Subcutaneous abdominal adipose tissue (tissue), 5 donors: ENCODE measurements around the gene NLRC3.

ENCODE experiments used
- H3K27ac ChIP-seq: one replicate; pipeline ENCODE4 v1.7.0; 2013; ENCODE audit warnings: low read depth, mild to moderate bottlenecking, inconsistent platforms, low read length, moderate library complexity
- H3K27me3 ChIP-seq, 5 donors: one replicate each; pipeline ENCODE4 v1.7.0; 2013; ENCODE audit warnings: low read length in 5 of 5, inconsistent platforms in 1 of 5; ENCODE audit not compliant: control insufficient read depth in 5 of 5, insufficient read depth in 4 of 5
- H3K36me3 ChIP-seq, 5 donors: one replicate each; pipeline ENCODE4 v1.7.0; 2013; ENCODE audit warnings: low read length in 5 of 5; ENCODE audit not compliant: control insufficient read depth in 5 of 5, insufficient read depth in 5 of 5
- H3K4me1 ChIP-seq, 5 donors: one replicate each; pipeline ENCODE4 v1.7.0; 2013; ENCODE audit warnings: low read length in 5 of 5, mild to moderate bottlenecking in 3 of 5, moderate library complexity in 1 of 5; ENCODE audit not compliant: control insufficient read depth in 5 of 5, insufficient read depth in 5 of 5
- H3K4me3 ChIP-seq, 5 donors: one replicate each; pipeline ENCODE4 v1.7.0; 2013; ENCODE audit warnings: low read length in 5 of 5, low read depth in 1 of 5
- H3K9ac ChIP-seq, 5 donors: one replicate each; pipeline ENCODE4 v1.7.0; 2013; ENCODE audit warnings: low read length in 5 of 5, mild to moderate bottlenecking in 4 of 5, moderate library complexity in 3 of 5
- H3K9me3 ChIP-seq, 5 donors: one replicate each; pipeline ENCODE4 v1.7.0; 2013; ENCODE audit warnings: low read length in 5 of 5; ENCODE audit not compliant: control insufficient read depth in 5 of 5
- donor health status: healthy.
- donor health status: healthy.
- donor health status: healthy.
- donor health status: healthy.
- donor health status: healthy.

NLRC3 gene

DNA sequence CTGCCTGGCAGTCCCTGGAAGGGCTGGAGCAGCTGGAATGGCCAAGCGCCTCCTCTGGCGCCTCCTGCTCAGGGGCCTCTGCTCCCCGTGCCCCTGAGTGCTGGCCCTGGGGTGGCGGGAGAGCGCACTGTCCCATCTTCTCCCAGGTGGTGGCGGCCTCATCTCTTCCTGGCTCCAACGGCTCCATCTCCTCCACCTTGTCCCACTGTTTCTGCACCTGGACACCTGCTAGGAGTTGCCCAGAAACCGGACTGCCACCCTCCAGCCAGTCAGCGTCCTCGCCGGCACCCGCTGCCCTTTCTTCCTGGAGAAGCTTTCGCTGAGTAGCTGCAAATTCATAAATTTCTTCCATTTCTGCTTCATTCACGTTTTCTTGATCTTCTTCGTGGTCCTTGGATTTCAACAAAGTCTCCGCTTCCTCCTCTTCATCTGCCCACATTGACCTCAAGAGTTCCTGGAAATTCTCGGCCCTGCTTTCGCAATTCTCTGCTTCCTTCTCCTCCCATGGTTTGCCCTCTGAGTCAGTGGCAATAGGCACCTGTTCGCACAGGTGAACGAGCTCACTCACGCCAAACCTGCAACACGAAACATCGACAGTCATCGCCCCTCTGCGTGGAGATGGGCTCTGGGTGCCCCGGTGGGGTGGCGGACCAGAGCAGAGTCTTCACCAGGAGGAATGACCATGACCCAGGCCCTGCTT, 13.7 kb upstream of the NLRC3 start:
- Histone ChIP-seq H3K9ac (no peak overlapping the region), H3K4me1 (peaks cover 0 to 16% (median 6%) of the 10 kb centered on the region in 5 donors), H3K27ac (no peak overlapping the region), H3K27me3 (no peaks in the 10 kb centered on the region), H3K9me3 (no peaks in the 10 kb centered on the region), H3K36me3 (peaks cover 0 to 63% (median 25%) of the 10 kb centered on the region in 5 donors), H3K4me3 (no peak overlapping the region)

DNA sequence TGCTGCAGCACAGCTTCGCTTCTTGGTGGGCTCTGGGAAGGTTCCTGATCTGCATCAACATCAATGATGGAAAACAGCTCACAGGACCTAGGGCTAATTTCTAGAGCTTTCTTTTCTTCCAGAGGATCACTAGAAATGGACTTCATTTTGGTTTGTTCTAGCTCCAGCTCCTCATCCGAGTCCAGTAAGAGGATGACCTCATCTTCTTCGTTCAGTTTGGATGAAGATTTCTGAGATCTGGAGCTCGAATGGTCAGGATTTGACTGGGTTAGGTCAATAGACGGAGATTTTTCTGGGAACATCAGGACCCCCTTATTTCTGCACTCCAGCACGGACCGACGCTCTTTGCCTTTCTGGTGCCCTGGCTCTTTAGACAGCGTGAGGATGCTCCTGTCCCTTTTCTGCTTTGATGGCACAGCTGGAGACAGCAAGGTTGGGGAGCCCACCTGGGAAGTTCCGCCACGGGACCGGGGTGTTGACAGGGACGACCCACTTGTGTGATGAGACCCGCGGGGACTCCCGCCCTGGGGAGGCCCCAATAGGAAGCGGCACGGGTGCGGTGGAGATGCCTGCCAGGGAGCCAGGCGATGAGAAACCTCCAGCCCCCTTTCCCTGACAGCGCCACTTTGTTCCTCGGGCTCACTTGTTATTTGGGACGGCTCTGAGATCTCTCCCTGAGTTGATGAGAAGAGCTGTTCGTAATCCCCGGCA, 12.9 kb upstream of the NLRC3 start:
- Histone ChIP-seq H3K36me3 (peaks cover 0 to 56% (median 22%) of the 10 kb centered on the region in 5 donors), H3K27ac (no peak overlapping the region), H3K4me3 (no peak overlapping the region), H3K27me3 (no peaks in the 10 kb centered on the region), H3K9me3 (no peaks in the 10 kb centered on the region), H3K9ac (no peak overlapping the region), H3K4me1 (peaks cover 0 to 16% (median 6%) of the 10 kb centered on the region in 5 donors)

DNA sequence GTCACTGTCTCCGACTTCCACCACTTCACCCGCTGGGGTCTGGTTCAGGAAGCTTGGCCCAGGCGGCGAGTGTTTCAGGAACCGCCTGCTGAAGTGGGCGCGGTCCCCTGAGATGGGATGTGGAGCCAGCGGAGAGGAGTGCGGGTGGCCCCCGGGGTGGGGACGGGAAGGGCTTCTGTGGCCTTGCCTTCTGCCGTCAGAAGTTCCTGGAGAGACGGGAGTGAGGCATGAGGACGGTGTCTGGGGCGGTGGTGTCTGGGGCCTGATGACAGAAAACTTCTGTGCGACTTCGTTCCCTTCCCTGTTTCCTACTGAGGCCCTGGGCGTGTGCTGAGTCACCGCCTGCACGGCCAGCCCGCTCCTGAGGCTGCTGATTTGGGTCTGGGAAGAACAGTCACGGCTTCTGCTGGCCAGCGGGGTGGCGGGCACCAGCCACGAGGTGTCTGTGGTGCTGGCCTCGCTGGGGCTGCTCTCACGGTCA, 12.3 kb upstream of the NLRC3 start:
- Histone ChIP-seq H3K36me3 (peaks cover 0 to 55% (median 23%) of the 10 kb centered on the region in 5 donors), H3K27me3 (no peaks in the 10 kb centered on the region), H3K9me3 (no peaks in the 10 kb centered on the region), H3K4me3 (peak overlapping the region in 1 of 5 donors; percentile 6), H3K4me1 (peaks cover 0 to 16% (median 6%) of the 10 kb centered on the region in 5 donors), H3K27ac (no peak overlapping the region), H3K9ac (no peak overlapping the region)

DNA sequence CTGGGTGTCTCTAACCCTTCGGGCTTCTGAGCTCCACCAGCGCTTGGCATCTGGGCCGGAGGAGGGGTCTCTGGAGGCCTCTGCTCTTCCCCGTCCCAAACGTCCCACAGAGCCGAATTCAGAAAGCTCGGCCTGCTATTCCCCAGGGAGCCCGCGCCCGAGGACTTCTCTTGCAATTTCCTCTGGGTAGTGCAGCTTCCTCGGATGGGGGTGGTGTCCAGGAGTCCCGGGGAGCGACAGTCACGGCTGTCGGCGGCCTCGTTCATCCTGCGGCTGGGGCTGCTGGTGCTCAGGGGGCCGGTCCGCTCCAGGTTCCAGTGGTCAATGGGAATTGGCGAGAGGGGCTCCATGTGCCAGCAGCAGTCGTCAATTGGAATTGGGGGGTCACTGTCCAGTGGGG, 11.8 kb upstream of the NLRC3 start:
- no peaks in the 10 kb centered on the region for H3K9me3 ChIP-seq
- no peak overlapping the region for H3K4me3 ChIP-seq
- peaks cover 0 to 55% (median 24%) of the 10 kb centered on the region in 5 donors for H3K36me3 ChIP-seq
- H3K27ac ChIP-seq, result no peak overlapping the region
- H3K4me1 ChIP-seq, result peaks cover 0 to 16% (median 6%) of the 10 kb centered on the region in 5 donors
- H3K9ac ChIP-seq, result no peak overlapping the region
- no peaks in the 10 kb centered on the region for H3K27me3 ChIP-seq

DNA sequence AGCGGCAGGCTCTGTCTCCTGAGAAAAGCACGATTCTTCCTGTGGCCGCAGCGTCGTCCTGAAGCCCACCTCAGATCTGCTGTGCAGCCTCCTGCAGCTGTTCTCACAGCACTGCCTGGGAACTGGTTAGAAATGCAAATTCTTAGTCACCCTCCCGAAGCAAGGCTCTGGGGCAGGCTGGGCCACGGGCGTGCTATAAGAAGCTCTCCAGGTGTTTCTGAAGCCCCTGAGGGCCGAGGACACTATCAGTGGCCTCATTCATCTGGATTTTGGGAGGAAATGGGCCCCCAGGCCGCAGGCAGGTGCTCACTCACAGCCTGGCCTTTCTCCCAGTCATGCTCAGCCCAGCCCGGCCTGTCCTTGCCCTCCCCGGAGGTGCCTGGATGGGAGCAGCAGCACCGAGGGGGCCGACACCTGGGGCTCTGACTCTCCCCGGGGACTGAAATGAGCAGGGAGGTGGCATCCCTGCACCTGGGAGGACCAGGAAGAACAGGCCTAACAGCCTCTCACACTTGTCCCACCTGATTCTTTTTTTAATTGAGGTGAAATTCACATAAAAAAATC, 10.4 kb upstream of the NLRC3 start:
- H3K4me1 ChIP-seq, result peaks cover 0 to 16% (median 6%) of the 10 kb centered on the region in 5 donors
- no peaks in the 10 kb centered on the region for H3K27me3 ChIP-seq
- H3K9me3 ChIP-seq, result no peaks in the 10 kb centered on the region
- H3K36me3 ChIP-seq, result peaks cover 0 to 65% (median 36%) of the 10 kb centered on the region in 5 donors
- no peak overlapping the region for H3K4me3 ChIP-seq
- no peak overlapping the region for H3K9ac ChIP-seq
- no peak overlapping the region for H3K27ac ChIP-seq

DNA sequence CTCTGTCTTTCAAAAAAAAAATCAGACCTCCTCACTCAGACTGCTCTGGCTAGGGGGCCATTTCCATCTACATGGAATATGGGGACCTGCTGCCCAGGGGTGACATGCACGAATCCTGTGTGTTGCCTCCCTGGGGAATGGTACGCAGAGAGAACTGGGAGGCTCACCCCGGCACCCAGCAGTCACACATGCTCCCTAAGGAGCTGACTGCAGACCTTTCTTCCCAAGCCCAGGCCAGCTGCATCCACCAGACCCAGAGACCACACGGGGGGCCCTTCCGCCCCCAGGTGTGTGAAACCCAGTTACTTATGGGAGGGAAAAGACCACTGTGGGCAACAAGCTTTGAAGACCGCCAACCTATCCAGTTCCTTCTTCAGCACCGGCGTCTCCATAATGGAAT, 7.2 kb upstream of the NLRC3 start:
- H3K4me1 ChIP-seq, result no peaks in the 10 kb centered on the region
- peaks cover 0 to 43% (median 24%) of the 10 kb centered on the region in 5 donors for H3K36me3 ChIP-seq

DNA sequence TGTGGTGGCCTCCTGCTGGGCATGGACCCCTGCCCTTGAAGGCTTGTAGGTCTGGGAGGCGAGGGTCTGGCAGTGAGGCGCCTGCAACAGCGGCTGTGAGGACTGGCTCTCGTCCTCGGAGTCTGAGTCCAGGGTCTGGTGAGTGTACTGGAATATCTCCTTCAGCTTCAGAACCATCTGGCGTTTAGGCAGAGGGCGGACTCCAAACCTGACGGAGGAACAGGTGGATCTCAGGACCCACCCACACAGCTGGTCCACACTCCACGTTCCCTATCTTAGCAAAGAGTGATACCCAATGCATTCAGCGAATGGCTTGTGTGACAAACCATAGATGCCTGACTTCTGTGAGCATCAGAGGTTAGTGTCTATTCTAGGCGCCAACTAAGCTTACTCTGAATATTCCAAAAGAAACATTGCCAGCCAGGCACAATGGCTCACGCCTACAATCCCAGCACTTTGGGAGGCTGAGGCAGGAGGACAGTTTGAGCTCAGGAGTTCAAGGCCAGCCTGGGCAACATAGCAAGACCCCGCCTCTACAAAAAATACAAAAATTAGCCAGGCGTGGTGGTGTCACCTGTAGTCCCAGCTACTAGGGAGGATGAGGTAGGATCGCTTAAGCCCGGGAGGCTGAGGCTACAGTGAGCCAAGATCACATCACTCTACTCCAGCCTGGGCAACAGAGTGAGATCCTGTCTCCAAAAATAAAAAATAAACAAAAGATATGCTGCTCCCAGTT, 6.3 kb upstream of the NLRC3 start:
- H3K9ac ChIP-seq, result no peak overlapping the region
- no peak overlapping the region for H3K4me3 ChIP-seq
- H3K36me3 ChIP-seq, result peaks cover 0 to 39% (median 24%) of the 10 kb centered on the region in 5 donors
- peaks cover 0 to 10% (median 4%) of the 10 kb centered on the region in 5 donors for H3K27me3 ChIP-seq
- no peak overlapping the region for H3K27ac ChIP-seq
- H3K4me1 ChIP-seq, result peaks cover 0 to 4% (median 0%) of the 10 kb centered on the region in 5 donors
- no peaks in the 10 kb centered on the region for H3K9me3 ChIP-seq

More for the DNA sequence above, 7.2 kb upstream of the NLRC3 start:
- Histone ChIP-seq H3K27me3 (peaks cover 0 to 5% (median 0%) of the 10 kb centered on the region in 5 donors), H3K9ac (no peak overlapping the region), H3K4me3 (no peak overlapping the region), H3K9me3 (no peaks in the 10 kb centered on the region), H3K27ac (no peak overlapping the region)

DNA sequence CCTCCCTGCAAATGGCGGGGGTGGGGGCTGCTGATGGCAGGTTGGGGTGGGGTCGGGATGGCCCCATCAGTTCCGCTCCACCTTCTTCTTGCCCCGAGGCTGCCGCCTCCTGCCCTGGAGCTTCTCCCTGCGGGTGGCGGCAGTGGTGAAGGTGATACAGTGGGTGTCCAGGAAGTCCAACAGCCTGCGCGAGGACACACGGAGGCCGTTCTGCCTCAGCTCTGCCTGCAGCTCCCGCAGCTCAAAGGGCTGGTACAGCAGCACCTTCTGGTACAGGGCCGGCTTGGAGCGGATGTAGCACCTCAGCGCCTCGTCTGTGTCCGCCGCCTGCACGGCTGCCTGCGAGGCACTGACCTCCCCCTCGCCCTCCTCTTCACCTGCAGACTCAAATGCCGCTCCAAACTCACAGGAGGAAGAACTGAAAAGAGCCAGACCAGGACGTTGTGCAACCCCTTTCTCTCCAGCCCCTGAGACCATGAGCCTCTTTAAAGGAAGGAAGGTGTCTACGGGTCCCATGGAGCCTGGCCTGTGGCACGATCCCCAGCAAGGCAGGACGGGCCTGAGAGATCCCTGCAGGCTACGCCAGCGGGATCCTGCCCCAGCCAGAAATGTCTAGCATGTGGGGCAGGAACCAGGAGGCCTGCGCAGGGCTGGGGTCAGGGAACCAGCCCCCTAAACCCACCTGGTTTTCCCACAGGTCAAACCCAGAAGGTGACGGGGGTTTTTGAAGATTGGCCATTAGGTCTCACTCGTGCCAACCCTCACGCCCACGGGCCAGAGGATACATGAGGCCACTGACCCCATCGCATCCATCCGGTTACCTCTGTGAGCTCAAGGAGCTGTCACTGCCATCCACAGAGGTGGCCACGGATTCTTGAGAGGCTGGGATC, 5.3 kb upstream of the NLRC3 start:
- H3K4me1 ChIP-seq, result peaks cover 0 to 4% (median 0%) of the 10 kb centered on the region in 5 donors
- peaks cover 4 to 14% (median 9%) of the 10 kb centered on the region in 5 donors for H3K27me3 ChIP-seq
- H3K4me3 ChIP-seq, result no peak overlapping the region
- no peak overlapping the region for H3K9ac ChIP-seq
- H3K9me3 ChIP-seq, result no peaks in the 10 kb centered on the region
- no peak overlapping the region for H3K27ac ChIP-seq
- peaks cover 0 to 30% (median 21%) of the 10 kb centered on the region in 5 donors for H3K36me3 ChIP-seq

DNA sequence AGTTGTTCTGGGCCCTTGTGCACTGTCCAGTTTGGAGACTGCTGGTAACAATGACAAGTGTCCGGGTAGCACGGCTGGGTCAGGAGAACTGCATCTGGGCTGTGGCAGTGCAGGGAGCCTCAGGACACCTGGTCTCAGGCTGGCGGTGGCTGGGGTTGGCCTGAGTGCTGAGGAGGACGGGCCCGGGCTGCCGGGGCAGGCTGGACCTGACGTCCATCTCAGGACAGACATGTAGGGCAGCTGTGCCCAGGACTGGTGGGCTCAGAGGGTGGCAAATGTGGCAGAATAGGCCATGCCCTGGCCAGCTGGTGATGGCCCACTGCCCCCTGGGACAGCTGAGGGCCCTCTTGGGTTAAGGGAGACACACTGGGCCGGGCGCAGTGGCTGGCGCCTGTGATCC, 4.2 kb upstream of the NLRC3 start:
- no peak overlapping the region for H3K4me3 ChIP-seq
- H3K27me3 ChIP-seq, result peaks cover 7 to 20% (median 10%) of the 10 kb centered on the region in 5 donors
- H3K9ac ChIP-seq, result no peak overlapping the region
- peaks cover 0 to 10% (median 2%) of the 10 kb centered on the region in 5 donors for H3K4me1 ChIP-seq
- H3K27ac ChIP-seq, result no peak overlapping the region
- H3K36me3 ChIP-seq, result peaks cover 0 to 28% (median 21%) of the 10 kb centered on the region in 5 donors
- H3K9me3 ChIP-seq, result no peaks in the 10 kb centered on the region
